ENCODE data around the gene RET. TPM values are rescaled to one million over a fixed set of nuclear protein-coding genes. Genes with fewer than 3 reads are reported as not detected.
"Not testable (repeated sequence)": the region's sequence is repeated elsewhere in the genome, so short reads cannot be mapped to it uniquely, and the experiment has no call there.

The RET gene
- polyA plus RNA-seq, 3 donors: 18.8 to 43.4 (median 23.8) TPM

DNA sequence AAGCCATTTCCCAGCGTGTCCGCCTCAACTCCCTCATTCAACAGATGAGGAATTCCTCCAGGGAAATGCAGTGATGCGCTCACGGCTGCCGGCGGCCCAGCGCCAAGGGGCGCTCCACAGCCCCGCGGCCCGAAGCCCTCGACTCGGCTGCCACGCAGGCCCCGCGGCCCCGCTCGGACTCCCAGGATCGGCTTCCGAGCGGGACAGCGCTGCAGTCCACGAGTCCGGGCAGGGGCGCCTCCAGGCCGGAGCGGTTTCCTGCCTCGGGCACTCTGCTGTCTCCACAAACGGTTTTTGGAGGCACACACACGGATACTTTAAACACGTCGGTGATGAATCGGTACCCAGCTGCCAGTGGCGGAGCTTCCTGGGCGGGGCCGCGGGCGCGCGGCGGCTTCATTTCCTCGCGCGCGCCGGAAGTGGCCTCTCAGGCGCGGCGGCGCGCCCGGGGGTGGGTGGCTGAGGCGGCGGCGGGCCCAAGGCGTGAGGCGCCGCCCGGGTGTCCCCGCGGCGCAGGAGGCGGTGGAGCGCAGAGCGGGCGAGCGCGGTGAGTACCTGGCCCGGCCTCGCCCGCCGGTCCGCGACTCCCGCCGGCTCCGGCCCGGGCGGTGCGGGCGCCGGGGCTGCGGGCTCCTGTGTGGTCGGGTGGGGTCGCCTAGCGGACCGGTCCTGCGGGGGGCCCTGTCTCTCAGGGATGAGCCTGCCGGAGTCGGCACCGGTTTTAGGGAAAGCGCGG is 61.3 kb downstream of the RET start, which contains the start of gene CSGALNACT2:
TSS of gene CSGALNACT2 (plus strand) at position 425 of the 736 bp plus-strand sequence. CDS start 16,705 bp downstream, outside the sequence.
- DNase-seq (ENCODE audit: extremely low read depth in 1 of 11, low read depth in 9 of 11, low spot score in 4 of 11): peak; percentile 66 to 86 (median 78)

DNA sequence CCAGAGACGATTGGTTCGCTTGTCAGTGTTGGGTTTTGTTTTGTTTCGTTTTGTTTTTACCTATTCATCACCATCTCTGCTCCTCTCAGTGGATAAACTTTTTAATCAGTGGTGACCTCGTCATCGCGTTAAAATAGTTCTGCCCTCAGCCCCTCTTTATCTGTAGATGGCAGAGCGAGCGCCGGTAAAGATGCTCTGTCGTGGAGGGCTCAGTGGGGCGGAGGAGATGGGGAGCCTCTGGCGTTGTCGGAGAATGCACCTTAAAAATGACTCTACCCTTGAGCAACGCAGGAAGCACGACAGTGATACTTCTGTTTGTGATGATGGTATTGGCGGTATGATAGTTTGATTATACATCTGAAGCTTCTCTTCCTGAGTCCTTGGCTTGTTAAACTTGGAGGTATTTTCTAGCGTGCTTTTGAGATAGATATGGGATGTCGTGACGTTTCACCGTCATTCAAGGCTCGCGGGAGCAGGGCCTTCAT is 61.9 kb downstream of the RET start:
- peak in 4 of 11 donors; percentile 12 to 27 (median 20) for DNase-seq (ENCODE audit: extremely low read depth in 1 of 11, low read depth in 9 of 11, low spot score in 4 of 11)

DNA sequence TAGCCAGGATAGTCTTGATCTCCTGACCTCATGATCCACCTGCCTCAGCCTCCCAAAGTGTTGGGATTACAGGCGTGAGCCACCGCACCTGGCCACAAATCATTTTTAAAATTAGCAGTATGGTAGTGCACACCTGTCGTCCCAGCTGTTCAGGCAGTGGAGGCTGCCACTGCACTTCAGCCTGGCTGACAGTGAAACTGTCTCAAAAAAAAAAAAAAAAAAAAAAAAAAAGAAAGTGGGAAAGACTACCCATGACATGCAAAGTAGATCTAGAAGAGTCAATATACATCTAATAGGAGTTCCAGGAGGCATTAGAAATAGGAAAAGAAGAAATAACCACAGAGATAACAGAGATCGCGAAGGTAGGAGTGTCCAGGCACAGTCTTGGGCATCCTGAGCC is 64.6 kb downstream of the RET start:
- DNase-seq (ENCODE audit: extremely low read depth in 1 of 11, low read depth in 9 of 11, low spot score in 4 of 11): no peak

DNA sequence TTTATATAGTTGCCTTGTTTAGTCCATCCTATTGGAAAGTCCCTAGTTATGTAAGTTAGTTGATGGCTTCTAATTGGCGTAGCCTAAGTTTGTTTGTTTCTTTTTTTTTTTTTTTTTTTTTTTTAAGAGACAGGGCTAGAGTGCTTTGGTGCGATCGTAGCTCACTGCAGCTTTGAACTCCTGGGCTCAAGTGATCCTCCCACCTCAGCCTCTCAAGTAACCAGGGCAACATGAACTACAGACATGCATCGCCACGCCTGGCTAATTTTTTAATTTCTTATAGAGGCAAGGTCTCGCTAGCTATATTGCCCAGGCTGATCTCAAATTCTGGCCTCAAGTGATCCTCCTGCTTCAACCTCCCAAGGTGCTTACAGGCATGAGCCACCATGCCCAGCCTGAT is 68.4 kb downstream of the RET start:
- no peak for DNase-seq (ENCODE audit: extremely low read depth in 1 of 11, low read depth in 9 of 11, low spot score in 4 of 11)

DNA sequence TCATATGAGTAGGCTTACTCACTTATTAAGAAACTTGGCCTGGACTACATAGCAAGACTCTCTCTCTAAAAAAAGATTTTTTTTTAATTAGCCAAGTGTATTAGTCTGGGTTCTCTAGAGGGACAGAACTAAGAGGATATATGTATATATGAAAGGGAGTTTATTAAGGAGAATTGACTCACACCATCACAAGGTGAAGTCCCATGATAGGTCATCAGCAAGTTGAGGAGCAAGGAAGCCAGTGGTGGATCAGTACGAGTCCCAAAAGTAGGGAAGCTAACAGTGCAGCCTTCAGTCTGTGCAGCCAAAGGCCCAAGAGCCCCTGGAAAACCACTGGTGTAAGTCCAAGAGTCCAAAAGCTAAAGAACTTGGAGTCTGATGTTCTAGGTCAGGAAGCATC is 69.1 kb downstream of the RET start:
- not testable (repeated sequence) for DNase-seq (ENCODE audit: extremely low read depth in 1 of 11, low read depth in 9 of 11, low spot score in 4 of 11)

DNA sequence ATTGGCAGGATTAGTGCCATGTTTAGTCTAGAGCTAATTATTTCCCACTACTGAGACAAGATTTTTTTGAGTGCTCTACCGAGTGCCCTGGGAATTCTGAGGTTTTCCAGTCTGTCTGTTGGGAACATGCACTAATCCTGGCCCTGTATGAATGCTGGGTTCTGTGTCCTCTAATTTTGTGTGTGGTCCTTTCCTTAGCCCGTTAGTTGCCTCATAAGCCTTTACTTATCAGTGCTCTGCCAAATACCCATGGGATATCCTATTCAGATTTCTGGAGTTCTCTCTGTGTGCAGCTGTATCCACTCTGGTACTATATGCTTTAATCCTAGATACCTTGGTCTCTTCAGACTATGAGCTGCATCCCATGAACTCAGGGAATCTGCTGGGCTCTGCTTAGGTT is 74.5 kb downstream of the RET start:
- no peak for DNase-seq (ENCODE audit: extremely low read depth in 1 of 11, low read depth in 9 of 11, low spot score in 4 of 11)

DNA sequence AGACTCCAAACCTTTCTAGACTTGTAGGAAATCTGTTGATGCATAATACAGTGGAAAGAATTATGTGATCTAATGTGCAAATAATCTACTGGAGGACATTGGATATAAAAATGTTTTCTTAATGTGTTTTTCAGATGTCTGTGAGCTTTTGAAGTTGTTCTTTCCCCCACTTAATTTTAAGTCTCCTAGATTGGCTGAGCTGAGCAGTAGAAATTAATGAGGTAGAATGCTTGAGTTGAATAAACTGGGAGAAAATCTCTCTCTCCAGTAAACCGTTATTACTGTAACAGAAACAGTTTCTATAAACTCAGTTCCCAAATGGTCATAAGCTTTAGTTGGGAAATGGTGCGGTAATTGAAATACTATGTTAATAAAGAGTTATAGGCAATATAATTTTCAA is 77.0 kb downstream of the RET start:
- DNase-seq (ENCODE audit: extremely low read depth in 1 of 11, low read depth in 9 of 11, low spot score in 4 of 11): no peak

DNA sequence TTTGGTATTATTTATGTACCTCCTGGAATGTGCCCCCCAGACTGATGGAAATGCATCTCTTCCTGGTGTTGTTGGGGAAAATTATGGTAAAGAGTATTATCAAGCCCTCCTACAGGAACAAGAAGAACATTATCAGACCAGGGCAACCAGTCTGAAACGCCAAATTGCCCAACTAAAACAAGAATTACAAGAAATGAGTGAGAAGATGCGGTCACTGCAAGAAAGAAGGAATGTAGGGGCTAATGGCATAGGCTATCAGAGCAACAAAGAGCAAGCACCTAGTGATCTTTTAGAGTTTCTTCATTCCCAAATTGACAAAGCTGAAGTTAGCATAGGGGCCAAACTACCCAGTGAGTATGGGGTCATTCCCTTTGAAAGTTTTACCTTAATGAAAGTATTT is 78.4 kb downstream of the RET start:
- DNase-seq (ENCODE audit: extremely low read depth in 1 of 11, low read depth in 9 of 11, low spot score in 4 of 11): no peak

DNA sequence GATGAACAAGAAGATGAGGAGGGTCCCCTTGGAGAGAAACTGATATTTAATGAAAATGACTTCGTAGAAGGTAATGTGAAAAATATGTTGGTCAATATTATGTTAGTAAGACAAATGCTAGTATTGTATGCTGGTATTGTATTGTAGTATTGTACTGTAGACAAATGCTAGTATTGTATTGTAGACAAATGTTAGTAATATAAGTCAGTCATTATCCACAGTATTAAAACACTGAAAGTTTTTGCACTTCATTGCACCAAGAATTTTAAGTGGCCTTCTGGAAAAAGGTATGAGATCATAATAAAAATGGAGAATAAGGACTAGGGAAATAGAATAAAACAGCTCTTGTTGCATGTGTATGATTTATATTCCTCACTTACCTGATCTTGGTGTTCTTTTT is 78.9 kb downstream of the RET start:
- no peak for DNase-seq (ENCODE audit: extremely low read depth in 1 of 11, low read depth in 9 of 11, low spot score in 4 of 11)

DNA sequence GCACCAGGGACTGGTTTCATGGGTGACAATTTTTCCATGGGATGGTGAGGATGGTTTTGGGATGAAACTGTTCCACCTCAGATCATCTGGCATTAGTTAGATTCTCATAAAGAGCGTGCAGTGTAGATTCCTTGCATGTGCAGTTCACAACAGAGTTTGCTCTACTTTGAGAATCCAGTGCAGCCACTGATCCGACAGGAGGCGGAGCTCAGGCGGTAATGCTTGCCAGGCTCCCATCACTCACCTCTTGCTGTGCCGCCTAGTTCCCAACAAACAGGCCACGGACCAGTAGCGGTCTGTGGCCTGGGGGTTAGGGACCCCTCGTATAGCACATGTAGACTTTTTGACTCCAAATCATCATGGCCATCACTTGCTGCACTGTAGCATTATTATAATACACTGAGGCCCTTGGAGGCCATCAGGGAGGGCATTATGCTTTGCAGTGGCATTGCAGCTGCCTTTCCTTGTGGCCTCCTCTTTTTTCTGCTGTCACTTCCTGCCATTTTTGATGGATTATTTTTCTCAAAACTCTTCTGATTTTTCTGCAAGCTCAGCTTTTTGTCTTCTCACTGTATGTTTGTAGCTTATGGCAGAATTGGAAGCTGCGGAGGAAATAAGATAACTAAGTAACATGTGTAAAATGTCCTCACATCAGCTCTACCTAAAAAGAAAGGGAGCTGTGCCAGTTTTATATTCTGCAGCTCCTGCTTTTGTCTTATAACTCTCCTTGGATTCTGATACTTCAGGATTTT is 79.9 kb downstream of the RET start:
- DNase-seq (ENCODE audit: extremely low read depth in 1 of 11, low read depth in 9 of 11, low spot score in 4 of 11): no peak

DNA sequence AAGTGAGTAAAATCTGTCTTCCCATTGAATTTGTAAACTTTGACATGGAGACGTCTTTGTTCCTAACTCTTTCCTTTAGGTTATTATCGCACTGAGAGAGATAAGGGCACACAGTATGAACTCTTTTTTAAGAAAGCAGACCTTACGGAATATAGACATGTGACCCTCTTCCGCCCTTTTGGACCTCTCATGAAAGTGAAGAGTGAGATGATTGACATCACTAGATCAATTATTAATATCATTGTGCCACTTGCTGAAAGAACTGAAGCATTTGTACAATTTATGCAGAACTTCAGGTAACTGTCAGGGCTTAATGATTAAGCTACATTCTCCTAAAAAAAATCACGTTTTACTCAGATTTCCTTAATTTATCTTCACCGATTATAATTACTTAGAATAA is 81.8 kb downstream of the RET start:
- no peak for DNase-seq (ENCODE audit: extremely low read depth in 1 of 11, low read depth in 9 of 11, low spot score in 4 of 11)

DNA sequence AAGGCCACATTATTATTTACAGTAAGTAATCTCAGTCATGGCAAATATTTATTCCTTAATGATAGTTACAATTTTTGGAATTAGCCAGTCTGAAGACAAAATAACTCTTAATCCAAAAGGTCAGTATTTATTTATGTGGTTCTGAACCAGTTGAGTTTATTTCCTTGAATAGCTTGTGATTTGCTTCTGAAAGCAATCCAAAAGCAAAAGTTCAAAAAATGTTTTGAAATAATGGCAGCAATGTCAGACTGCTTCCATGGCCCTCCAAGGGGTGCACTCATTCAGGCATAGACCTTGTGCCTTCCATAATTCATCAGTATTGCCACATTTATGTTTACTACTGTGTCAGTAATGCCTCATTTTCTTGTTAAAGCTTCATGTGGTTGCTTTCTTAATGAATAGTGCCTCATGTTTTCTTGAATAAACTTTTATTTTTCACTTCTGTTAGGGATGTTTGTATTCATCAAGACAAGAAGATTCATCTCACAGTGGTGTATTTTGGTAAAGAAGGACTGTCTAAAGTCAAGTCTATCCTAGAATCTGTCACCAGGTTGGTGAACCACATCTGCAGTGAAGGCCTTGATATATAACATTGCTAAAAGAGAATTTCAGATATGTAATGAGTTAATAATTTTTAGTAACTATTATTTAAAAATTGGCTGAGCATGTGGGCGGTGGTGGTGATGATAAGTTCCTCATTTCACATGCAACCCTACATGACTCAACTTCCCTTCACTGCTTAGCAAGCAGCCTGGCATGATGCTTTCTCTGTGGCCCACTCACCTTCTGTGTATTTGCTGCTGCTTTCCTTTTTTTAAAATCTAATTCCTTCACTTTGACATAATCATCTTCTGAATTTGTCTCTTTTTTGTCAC is 83.4 kb downstream of the RET start:
- peak in 1 of 11 donors; percentile 12 for DNase-seq (ENCODE audit: extremely low read depth in 1 of 11, low read depth in 9 of 11, low spot score in 4 of 11)

DNA sequence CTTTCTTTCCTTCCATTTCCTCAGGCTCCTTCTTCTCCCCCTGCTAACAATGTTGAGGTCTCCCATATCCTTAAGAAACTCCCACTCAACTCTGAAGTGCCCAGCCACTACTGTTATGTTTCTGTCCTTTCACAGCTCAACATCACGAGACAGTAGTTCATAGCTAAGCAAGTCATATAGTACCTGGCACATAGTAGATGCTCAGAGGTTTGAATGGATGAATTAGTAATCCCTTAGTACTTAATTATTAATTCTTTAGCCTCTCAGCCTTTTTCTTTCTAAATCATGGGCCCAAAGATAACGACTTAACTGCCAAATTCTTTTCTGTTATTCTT is 84.0 kb downstream of the RET start:
- no peak for DNase-seq (ENCODE audit: extremely low read depth in 1 of 11, low read depth in 9 of 11, low spot score in 4 of 11)

DNA sequence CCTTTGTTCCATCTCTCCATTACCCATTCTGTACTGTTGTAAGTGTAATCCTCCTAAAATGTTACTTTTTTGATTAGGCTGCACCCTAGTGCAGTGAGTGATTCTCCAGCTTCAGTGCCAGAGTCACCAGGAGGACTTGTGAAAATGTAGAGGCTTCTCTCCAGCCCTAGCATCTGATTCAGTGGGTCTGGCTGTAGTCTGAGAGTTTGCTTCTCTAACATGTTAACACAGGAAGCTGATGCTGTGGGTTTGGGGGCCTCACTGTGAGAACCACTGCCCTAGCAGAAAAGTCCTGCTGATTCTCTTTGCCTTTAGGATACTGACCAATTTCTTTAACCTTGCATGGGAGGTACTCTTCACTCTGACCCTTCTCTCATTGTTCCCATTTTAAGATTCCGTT is 85.7 kb downstream of the RET start:
- DNase-seq (ENCODE audit: extremely low read depth in 1 of 11, low read depth in 9 of 11, low spot score in 4 of 11): no peak

DNA sequence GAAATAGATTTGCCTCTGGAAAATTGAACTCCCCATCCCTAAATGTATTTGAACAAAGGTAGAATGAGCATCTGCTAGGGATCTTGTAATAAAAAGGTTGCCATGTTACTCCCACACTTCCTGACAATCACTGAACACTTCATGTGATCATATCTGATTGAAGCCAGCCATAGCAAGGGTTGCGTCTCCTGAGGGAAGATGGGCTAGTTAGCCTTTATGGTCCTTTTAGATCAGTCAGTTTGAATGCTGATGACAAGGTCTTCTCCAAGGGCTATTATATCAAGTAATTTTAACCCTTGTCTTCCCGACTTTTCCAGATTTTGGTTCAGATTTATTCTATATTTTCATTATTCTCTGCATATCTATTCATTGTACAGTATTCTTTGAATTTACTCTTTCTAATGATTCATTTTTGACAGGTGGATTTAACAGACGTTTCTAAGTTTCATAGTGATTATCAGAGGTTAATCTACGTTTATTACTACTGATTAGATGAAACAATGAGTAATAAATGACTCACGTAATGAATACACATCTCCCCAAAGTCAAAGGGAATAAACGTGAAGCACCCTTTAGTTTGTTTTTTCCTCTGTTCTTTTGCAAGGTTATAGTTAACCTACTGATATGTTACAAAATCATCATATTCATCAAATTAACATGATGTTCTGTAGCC is 89.5 kb downstream of the RET start:
- DNase-seq (ENCODE audit: extremely low read depth in 1 of 11, low read depth in 9 of 11, low spot score in 4 of 11): no peak

DNA sequence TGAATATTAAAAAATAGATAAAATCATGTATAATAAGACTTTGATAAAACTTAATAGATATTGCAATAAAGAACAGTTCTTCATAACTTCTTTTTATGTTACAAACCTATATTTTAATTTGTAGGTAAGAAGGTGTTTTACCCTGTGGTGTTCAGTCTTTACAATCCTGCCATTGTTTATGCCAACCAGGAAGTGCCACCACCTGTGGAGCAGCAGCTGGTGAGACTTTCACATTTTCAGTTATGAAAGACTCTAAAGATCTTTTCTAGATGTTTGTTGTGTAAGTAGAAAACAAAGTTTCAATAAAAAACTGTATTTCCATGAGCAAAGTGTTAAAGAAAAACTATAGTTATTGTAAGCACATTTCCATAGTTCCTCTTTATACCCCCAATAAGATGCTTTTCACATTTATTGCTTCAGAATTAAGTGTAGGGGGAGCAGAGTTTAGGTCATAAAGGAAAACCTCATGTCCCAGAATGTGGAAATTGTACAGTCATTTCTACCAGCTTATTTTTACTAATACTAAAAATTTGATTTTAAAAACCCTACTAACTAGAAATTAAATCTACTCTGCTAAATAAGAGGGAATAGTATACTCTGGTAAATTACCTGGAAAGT is 90.1 kb downstream of the RET start:
- no peak for DNase-seq (ENCODE audit: extremely low read depth in 1 of 11, low read depth in 9 of 11, low spot score in 4 of 11)

DNA sequence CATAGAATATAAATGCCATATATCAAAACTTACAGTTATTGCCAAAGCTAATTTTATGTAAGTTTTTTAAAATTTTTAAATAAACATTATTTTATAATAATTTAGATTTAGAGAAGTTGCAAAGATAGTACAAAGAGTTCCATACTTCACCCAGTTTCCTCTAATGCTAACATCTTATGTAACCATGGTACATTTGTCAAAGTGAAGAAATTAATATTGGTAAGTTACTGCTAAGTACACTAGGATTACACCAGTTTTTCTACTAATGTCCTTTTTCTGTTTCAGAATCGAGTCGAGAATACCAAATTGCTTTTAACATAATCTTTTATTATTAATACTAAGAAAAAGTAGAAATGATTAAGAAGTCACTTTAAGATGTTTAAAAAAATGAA is 90.6 kb downstream of the RET start:
- DNase-seq (ENCODE audit: extremely low read depth in 1 of 11, low read depth in 9 of 11, low spot score in 4 of 11): no peak

DNA sequence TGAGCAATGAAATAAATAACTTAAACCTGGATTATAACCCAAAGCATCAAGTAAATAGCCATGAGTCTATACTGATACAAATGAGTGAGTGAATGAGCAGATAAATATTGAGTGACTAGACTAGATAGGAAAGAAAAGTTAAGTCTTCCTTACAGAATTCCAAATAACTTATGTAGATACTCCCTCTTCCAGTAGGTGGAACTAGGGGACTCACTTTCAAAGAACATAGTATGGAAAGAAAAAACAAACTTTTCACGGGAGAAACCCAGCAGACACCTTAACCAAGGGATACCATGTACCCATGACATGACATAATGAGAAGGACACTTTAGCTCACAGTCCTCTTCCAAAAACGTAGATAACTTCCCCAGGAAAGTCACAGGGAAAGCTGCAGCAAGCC is 93.6 kb downstream of the RET start:
- no peak for DNase-seq (ENCODE audit: extremely low read depth in 1 of 11, low read depth in 9 of 11, low spot score in 4 of 11)

DNA sequence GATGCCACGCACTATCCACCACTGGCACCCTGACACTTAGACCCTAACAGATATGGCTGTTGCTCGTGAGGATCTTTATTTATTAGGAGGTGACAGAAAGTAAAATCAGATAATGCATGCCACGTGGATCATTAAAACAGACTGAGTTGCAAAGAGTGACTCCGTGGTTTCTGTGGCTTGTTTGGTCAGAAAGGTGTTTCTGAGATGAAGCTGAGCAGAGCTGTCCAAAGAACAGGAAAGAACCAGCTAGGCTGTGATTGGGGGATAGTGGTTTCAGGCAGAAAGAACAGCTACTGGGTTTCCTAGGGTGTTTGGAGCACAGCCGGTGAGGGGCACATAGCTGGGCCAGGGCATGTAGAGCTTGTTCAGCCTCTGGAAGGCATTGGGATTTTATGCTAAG is 95.8 kb downstream of the RET start:
- no peak for DNase-seq (ENCODE audit: extremely low read depth in 1 of 11, low read depth in 9 of 11, low spot score in 4 of 11)

All from renal cortex interstitium (tissue), 11 donors.